HS-27A (cell line): ENCODE data around the gene KRT71.

Experiments
- DNase-seq: peaks from one replicate; pipeline ENCODE4 v3.0.0-alpha.2; 2012; ENCODE audit warnings: low read depth, missing footprints

KRT71 gene

GRCh38 chr12:52497975-52498374 is 55.0 kb downstream of the KRT71 start:
- DNase-seq, result no peak

- DNase-seq, result no peak
Observed at GRCh38 chr12:52496590-52497071, 56.3 kb downstream of the KRT71 start.

DNA sequence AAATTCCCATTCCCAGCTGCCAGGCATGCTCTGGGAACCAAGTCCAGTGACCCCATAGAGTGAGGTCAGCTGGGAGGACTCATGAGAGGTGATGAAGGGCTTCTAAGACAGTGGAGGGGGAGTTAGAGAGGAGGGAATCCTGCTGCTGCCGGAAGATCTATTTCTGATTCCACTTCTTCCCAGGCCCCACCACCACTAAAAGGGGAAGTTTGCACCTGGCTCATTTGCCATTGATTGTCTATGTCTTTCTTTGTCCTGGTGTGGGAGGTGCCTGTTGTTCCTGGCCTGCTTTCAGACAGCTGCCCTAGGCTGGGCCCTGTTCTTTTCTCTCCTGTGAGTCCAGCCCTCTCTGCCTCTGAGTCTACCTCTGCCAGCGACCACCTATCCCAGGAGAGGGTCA is 56.9 kb downstream of the KRT71 start:
- DNase-seq, result no peak

- DNase-seq, result no peak
Observed at GRCh38 chr12:52495389-52495788, 57.6 kb downstream of the KRT71 start.

- DNase-seq, result no peak
Observed at GRCh38 chr12:52494518-52494917, 58.4 kb downstream of the KRT71 start.

DNA sequence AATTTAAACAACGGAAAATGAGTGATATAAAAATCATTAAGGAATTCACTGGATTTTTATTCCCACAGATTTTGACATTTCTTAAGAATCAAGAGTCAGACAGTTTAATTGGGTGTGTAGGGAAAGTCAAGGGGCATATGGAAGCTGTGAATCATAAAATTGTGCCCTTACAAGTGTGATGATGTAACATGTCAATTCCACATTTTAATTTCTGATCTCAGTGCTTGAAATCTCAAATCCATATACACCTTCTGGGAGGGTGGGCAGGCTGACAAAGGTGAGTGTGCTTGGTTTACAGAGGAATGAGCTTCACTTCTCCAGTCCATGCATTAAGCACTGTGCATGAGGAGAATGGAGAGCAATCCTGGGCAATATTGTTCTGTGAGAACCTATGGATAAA is 58.8 kb downstream of the KRT71 start:
- no peak for DNase-seq
